GM19455 (cell line): ENCODE data around the gene KCNS3.

Experiments
- ATAC-seq: cut with Tn5 transposase; IDR thresholded peaks from one replicate; pipeline ENCODE4 v1.9.1; 2021; ENCODE audit not compliant: unreplicated experiment

The KCNS3 gene

GRCh38 chr2:17878281-17879136 lies at the start of gene KCNS3:
TSS of gene KCNS3 (plus strand) at chr2:17878667. CDS start at chr2:17931009, 52,342 bp downstream.
- peak; percentile 83 for ATAC-seq

- ATAC-seq, result peak; percentile 93
Observed at GRCh38 chr2:17830053-17831034, 48.1 kb upstream of the KCNS3 start.

- ATAC-seq, result no peak
Observed at GRCh38 chr2:17835516-17835915, 43.0 kb upstream of the KCNS3 start.

GRCh38 chr2:17839959-17840358 lies 38.5 kb upstream of the KCNS3 start:
- ATAC-seq, result no peak

GRCh38 chr2:17843457-17843856 lies 35.0 kb upstream of the KCNS3 start:
- no peak for ATAC-seq

GRCh38 chr2:17845806-17846205 lies 32.7 kb upstream of the KCNS3 start:
- no peak for ATAC-seq

GRCh38 chr2:17846676-17847075 lies 31.8 kb upstream of the KCNS3 start:
- ATAC-seq, result no peak

GRCh38 chr2:17847236-17847635 lies 31.2 kb upstream of the KCNS3 start:
- ATAC-seq, result no peak

- ATAC-seq, result no peak
Observed at GRCh38 chr2:17849275-17849674, 29.2 kb upstream of the KCNS3 start.

GRCh38 chr2:17850151-17850550 lies 28.3 kb upstream of the KCNS3 start:
- no peak for ATAC-seq

- peak; percentile 86 for ATAC-seq
Observed at GRCh38 chr2:17851731-17852585, 26.5 kb upstream of the KCNS3 start.

GRCh38 chr2:17853799-17854198 lies 24.7 kb upstream of the KCNS3 start:
- ATAC-seq, result no peak

GRCh38 chr2:17857021-17857420 lies 21.4 kb upstream of the KCNS3 start:
- no peak for ATAC-seq

GRCh38 chr2:17858064-17858463 lies 20.4 kb upstream of the KCNS3 start:
- ATAC-seq, result no peak

- ATAC-seq, result no peak
Observed at GRCh38 chr2:17863539-17863938, 14.9 kb upstream of the KCNS3 start.

- no peak for ATAC-seq
Observed at GRCh38 chr2:17864676-17865075, 13.8 kb upstream of the KCNS3 start.

- no peak for ATAC-seq
Observed at GRCh38 chr2:17867133-17867532, 11.3 kb upstream of the KCNS3 start.

GRCh38 chr2:17869128-17869527 lies 9.3 kb upstream of the KCNS3 start:
- ATAC-seq, result no peak

- no peak for ATAC-seq
Observed at GRCh38 chr2:17871639-17872038, 6.8 kb upstream of the KCNS3 start.

- ATAC-seq, result no peak
Observed at GRCh38 chr2:17873021-17873420, 5.4 kb upstream of the KCNS3 start.

GRCh38 chr2:17876590-17876989 lies 1.9 kb upstream of the KCNS3 start:
- ATAC-seq, result no peak
